Astrocyte of the hippocampus (primary cell): ENCODE measurements around the gene CCL22.
"Not testable (repeated sequence)": the region's sequence is repeated elsewhere in the genome, so short reads cannot be mapped to it uniquely, and the experiment has no call there.

Experiments
- DNase-seq: peaks from one replicate; pipeline ENCODE4 v3.0.0; 2011; ENCODE audit warnings: low read depth, low spot score

Gene CCL22

GRCh38 chr16:57392694-57393093 is 34.1 kb downstream of the CCL22 start:
- DNase-seq, result no peak

GRCh38 chr16:57394444-57394843 is 35.9 kb downstream of the CCL22 start:
- DNase-seq, result peak; percentile 31

GRCh38 chr16:57395026-57395425 is 36.4 kb downstream of the CCL22 start:
- no peak for DNase-seq

- DNase-seq, result no peak
Measured at GRCh38 chr16:57396786-57397185, 38.2 kb downstream of the CCL22 start.

GRCh38 chr16:57397493-57397892 is 38.9 kb downstream of the CCL22 start:
- not testable (repeated sequence) for DNase-seq

GRCh38 chr16:57401943-57402640 is 43.5 kb downstream of the CCL22 start:
- no peak for DNase-seq

GRCh38 chr16:57403965-57404817 is 45.6 kb downstream of the CCL22 start, which contains the start of gene CCL17:
Gene CCL17 (plus strand): TSS chr16:57404767. CDS start chr16:57413933, 9,166 bp downstream.
- no peak for DNase-seq

GRCh38 chr16:57405097-57405496 is 46.5 kb downstream of the CCL22 start:
- no peak for DNase-seq

- DNase-seq, result no peak
Measured at GRCh38 chr16:57406881-57407280, 48.3 kb downstream of the CCL22 start.

- no peak for DNase-seq
Measured at GRCh38 chr16:57407521-57408353, 49.2 kb downstream of the CCL22 start.

GRCh38 chr16:57409065-57409464 is 50.5 kb downstream of the CCL22 start:
- DNase-seq, result no peak

- no peak for DNase-seq
Measured at GRCh38 chr16:57409870-57410587, 51.4 kb downstream of the CCL22 start.

GRCh38 chr16:57411362-57411976 is 52.9 kb downstream of the CCL22 start:
- no peak for DNase-seq

- no peak for DNase-seq
Measured at GRCh38 chr16:57412584-57412983, 54.0 kb downstream of the CCL22 start.

- no peak for DNase-seq
Measured at GRCh38 chr16:57413301-57413730, 54.7 kb downstream of the CCL22 start.

- DNase-seq, result no peak
Measured at GRCh38 chr16:57413733-57414132, 55.1 kb downstream of the CCL22 start.
